22Rv1 (cell line): ENCODE measurements around the gene SEC14L5.

Experiments used
- H3K27ac ChIP-seq: fragments of 450-650 bp; 2 replicates; pipeline ENCODE4 v1.5.1; 2017
- ZFX ChIP-seq: fragments of 450-650 bp; IDR thresholded peaks from 2 replicates; pipeline ENCODE4 v1.6.1; 2017; ENCODE audit warnings: antibody characterized with exemption, borderline replicate concordance
- TF ChIP-seq, protein P1 (sequence below): fragments of 450-650 bp; IDR thresholded peaks from 2 replicates; pipeline ENCODE4 v1.5.1; 2017; ENCODE audit warnings: mild to moderate bottlenecking

SEC14L5 gene

DNA sequence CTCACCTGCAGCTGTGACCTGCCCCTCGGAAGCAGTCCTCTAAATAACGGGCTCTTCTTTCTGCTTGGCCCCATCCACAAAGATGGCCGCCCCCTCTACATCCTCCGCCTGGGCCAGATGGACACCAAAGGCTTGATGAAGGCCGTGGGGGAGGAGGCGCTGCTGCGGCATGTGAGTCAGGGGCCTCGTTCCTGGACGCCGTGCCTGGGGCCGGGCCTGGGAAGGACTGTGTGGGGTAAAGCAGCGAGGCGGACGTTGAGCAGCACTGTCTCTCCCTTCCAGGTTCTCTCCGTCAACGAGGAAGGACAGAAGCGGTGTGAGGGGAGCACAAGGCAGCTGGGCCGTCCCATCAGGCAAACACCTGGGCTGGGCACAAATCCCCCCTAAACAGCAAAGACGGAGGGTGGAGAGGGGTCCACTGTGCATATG, 42.5 kb downstream of the SEC14L5 start:
- TF ChIP-seq ZFX: no peak
- TF ChIP-seq, protein P1, sequence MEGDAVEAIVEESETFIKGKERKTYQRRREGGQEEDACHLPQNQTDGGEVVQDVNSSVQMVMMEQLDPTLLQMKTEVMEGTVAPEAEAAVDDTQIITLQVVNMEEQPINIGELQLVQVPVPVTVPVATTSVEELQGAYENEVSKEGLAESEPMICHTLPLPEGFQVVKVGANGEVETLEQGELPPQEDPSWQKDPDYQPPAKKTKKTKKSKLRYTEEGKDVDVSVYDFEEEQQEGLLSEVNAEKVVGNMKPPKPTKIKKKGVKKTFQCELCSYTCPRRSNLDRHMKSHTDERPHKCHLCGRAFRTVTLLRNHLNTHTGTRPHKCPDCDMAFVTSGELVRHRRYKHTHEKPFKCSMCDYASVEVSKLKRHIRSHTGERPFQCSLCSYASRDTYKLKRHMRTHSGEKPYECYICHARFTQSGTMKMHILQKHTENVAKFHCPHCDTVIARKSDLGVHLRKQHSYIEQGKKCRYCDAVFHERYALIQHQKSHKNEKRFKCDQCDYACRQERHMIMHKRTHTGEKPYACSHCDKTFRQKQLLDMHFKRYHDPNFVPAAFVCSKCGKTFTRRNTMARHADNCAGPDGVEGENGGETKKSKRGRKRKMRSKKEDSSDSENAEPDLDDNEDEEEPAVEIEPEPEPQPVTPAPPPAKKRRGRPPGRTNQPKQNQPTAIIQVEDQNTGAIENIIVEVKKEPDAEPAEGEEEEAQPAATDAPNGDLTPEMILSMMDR: no peak
- H3K27ac ChIP-seq: no peak overlapping the region

DNA sequence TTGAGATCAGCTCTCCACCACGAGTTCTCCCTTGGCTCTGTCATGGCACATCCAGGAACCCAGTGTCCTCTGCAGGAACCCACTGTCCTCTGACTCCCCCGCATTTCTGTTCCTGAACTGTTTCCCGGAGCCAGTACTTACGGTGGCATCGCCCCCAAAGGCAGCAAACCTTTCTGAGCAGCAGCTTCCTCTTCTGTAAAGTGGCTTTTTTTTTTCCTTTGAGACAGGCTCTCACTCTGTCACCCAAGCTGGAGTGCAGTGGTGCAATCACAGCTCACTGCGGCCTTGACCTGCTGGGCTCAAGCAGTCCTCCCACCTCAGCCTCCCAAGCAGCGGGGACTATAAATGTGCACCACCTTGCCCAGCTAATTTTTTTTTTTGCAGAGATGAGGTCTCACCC, 43.4 kb downstream of the SEC14L5 start:
- no peak overlapping the region for H3K27ac ChIP-seq
- TF ChIP-seq, protein P1: no peak
- TF ChIP-seq ZFX: no peak

DNA sequence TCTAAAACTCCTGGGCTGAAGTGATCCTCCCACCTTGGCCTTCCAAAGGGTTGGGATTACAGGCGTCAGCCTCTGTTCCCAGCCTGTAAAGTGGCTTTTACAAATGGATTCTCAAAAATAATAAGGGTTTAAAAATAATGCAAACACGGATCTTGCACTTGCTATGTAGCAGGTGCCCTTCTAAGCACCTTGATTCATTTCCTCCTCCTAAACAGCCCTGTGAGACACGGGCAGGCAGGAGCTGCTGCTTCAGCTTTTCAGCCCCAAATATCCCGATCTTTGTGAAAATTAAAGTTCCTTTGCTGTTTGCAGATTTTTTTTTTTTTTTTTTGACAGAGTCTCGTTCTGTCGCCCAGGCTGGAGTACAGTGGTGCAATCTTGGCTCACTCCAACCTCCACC, 43.9 kb downstream of the SEC14L5 start:
- TF ChIP-seq, protein P1: no peak
- TF ChIP-seq ZFX: no peak
- no peak overlapping the region for H3K27ac ChIP-seq

DNA sequence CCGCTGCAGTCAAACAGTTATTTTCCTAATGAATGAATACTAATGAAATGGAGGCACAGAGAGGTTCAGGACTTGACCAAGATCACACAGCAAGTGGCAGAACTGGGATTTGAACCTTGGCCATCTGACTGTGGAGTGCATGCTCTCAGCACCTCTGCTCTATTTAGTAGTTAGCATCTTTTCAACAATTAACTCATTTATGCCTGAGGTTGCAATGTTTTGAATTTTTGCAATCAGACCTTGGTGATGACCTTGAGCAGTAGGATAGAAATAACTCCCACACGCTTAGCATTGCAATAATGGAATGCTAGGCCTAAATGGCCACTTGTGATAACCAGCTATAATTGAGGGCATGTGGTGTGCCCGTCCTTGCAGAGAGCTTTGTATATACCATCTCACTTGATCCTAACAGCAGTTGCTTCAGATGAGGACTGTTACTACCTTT, 44.6 kb downstream of the SEC14L5 start:
- no peak overlapping the region for H3K27ac ChIP-seq
- TF ChIP-seq ZFX: no peak
- TF ChIP-seq, protein P1: no peak

DNA sequence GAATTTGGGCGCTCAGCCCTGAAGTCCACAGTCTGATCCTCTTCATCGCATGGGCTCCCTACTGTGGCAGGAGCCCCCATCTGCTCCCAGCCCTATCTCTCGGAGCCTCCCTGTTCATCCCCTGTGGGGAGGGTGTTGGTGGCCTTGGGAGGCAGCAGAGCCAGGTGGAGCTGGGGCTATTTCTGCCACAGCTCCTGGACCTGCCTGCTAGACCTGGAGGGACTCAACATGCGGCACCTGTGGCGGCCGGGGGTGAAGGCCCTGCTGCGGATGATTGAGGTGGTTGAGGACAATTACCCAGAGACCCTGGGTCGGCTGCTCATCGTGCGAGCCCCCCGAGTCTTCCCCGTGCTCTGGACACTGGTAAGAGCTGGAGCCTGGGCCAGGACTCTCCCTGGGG, 45.1 kb downstream of the SEC14L5 start:
- TF ChIP-seq, protein P1: no peak
- no peak for TF ChIP-seq ZFX
- no peak overlapping the region for H3K27ac ChIP-seq

DNA sequence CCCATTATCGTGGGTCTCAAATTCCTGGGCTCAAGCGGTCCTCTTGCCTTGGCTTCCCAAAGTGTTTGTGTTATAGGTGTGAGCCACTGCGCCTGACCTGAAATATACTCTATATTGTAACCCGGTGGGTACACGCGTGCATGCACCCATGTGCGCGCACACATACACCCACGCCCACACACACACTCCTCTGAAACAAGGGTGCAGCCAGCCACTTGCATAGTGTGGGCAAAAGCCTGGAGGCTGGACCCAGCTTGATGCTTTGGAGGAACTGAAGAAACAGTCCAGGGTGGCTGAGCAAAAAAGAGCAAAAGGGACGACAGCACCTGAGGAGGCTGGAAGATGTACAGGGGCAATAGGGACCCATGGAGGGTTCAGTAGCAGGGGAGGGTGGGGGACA, 45.7 kb downstream of the SEC14L5 start:
- no peak for TF ChIP-seq ZFX
- TF ChIP-seq, protein P1: no peak

GRCh38 chr16:5004311-5004710, 46.2 kb downstream of the SEC14L5 start:
- no peak for TF ChIP-seq ZFX
- TF ChIP-seq, protein P1: no peak
- no peak overlapping the region for H3K27ac ChIP-seq

More for the DNA sequence above, 45.7 kb downstream of the SEC14L5 start:
- H3K27ac ChIP-seq: no peak overlapping the region
